HCT116 (cell line): ENCODE data around the gene SYNE3. TPM values are rescaled to one million over a fixed set of nuclear protein-coding genes. Genes with fewer than 3 reads are reported as not detected.

Experiments used
- ATAC-seq: fragments of 200-7000 bp; cut with Tn5 transposase; 2 replicates; pipeline ENCODE4 v1.9.1; 2020; ENCODE audit warnings: mild to moderate bottlenecking, moderate library complexity
- BruUV-seq: library from RNA; stranded (reverse); fragments of 400-500 nt; replicated peaks from 2 replicates; lab custom pipeline; 2021; lab: Mats Ljungman, UMichigan
- CTCF ChIA-PET: fragments of 300-600 bp; sonication (Branson Sonifier 250); formaldehyde crosslinking; loops from one replicate; lab custom pipeline; 2021; ENCODE audit warnings: antibody characterized with exemption; lab: Charles Lee
- POLR2A ChIA-PET: fragments of 300-600, 350-600 bp; sonication (Branson Sonifier 250); formaldehyde crosslinking; loops from one replicate; lab custom pipeline; 2021; ENCODE audit warnings: antibody characterized with exemption; lab: Charles Lee
- RAD21 ChIA-PET, 2 experiments: fragments of 300-600 bp; sonication (Branson Sonifier 250); formaldehyde crosslinking; loops; one replicate each; lab custom pipeline; 2023; ENCODE audit warnings: low total read pairs in 2 of 2; ENCODE audit not compliant: uncharacterized antibody in 2 of 2, unreplicated experiment in 2 of 2, low non-redundant PET in 1 of 2; lab: Charles Lee
- DNase-seq: peaks from one replicate; pipeline ENCODE4 v3.0.0-alpha.2; 2010; ENCODE audit warnings: low read depth, low spot score
- H2AFZ ChIP-seq: fragments of 200-600 bp; shearing (Covaris generic), sonication (generic); 2 replicates; pipeline ENCODE4 v1.6.1; 2017; ENCODE audit warnings: low read depth, mixed run types, mixed read lengths, antibody characterized with exemption, low read length; ENCODE audit not compliant: poor library complexity, severe bottlenecking
- H3K27ac ChIP-seq: 2 replicates; pipeline ENCODE4 v1.5.1; 2012; ENCODE audit warnings: low read depth, low read length
- H3K27me3 ChIP-seq: fragments of 200-600 bp; sonication (generic); 2 replicates; pipeline ENCODE4 v1.6.1; 2016; ENCODE audit warnings: mixed run types, low read length, mixed read lengths; ENCODE audit not compliant: insufficient read depth
- H3K36me3 ChIP-seq, 2 experiments: fragments of 200-500 bp in 1 of 2; fragments of 200-600 bp in 1 of 2; sonication (Bioruptor generic) in 1 of 2; sonication (generic) in 1 of 2; 2 replicates each; pipeline versions ENCODE4 v1.5.1 to v1.6.1; 2014 to 2016; ENCODE audit warnings: low read length in 2 of 2, inconsistent platforms in 1 of 2, mixed read lengths in 1 of 2, mixed run types in 1 of 2; ENCODE audit not compliant: insufficient read depth in 2 of 2, control insufficient read depth in 1 of 2
- H3K4me1 ChIP-seq, 2 experiments: fragments of 200-600 bp in 1 of 2; sonication (generic) in 1 of 2; 2 replicates each; pipeline versions ENCODE4 v1.5.1 to v1.6.1; 2012 to 2017; ENCODE audit warnings: low read length in 2 of 2, inconsistent platforms in 1 of 2, mild to moderate bottlenecking in 1 of 2, mixed read lengths in 1 of 2, mixed run types in 1 of 2, moderate library complexity in 1 of 2; ENCODE audit not compliant: insufficient read depth in 2 of 2, control insufficient read depth in 1 of 2
- H3K4me2 ChIP-seq: fragments of 200-600 bp; sonication (generic); 2 replicates; pipeline ENCODE4 v1.6.1; 2017; ENCODE audit warnings: mixed run types, low read length, mixed read lengths
- H3K4me3 ChIP-seq, 2 experiments: fragments of 200-600 bp in 1 of 2; sonication (generic) in 1 of 2; replicated peaks in 1 of 2; 2 replicates each; pipeline ENCODE4 v1.5.1; 2011 to 2016; ENCODE audit warnings: low read length in 2 of 2, control low read depth in 1 of 2, low read depth in 1 of 2, mild to moderate bottlenecking in 1 of 2, mixed read lengths in 1 of 2, mixed run types in 1 of 2
- H3K79me2 ChIP-seq: fragments of 200-600 bp; sonication (generic); 2 replicates; pipeline ENCODE4 v1.6.1; 2017; ENCODE audit warnings: mild to moderate bottlenecking, mixed run types, low read length, moderate library complexity, mixed read lengths; ENCODE audit not compliant: insufficient read depth
- H3K9ac ChIP-seq: fragments of 200-600 bp; sonication (generic); 2 replicates; pipeline ENCODE4 v1.6.1; 2016; ENCODE audit warnings: low read length, mixed read lengths
- H3K9me2 ChIP-seq: fragments of 200-600 bp; sonication (generic), shearing (Covaris generic); 2 replicates; pipeline ENCODE4 v1.6.1; 2017; ENCODE audit warnings: mixed run types, mild to moderate bottlenecking, moderate library complexity; ENCODE audit not compliant: insufficient read depth
- H3K9me3 ChIP-seq, 2 experiments: fragments of 200-500 bp in 1 of 2; fragments of 200-600 bp in 1 of 2; sonication (Bioruptor generic) in 1 of 2; sonication (generic) in 1 of 2; 2 replicates each; pipeline ENCODE4 v1.6.1; 2014 to 2017; ENCODE audit warnings: low read length in 2 of 2, mixed read lengths in 2 of 2, inconsistent platforms in 1 of 2, low read depth in 1 of 2, mild to moderate bottlenecking in 1 of 2, mixed run types in 1 of 2, moderate library complexity in 1 of 2; ENCODE audit not compliant: control insufficient read depth in 1 of 2, insufficient read depth in 1 of 2
- H4K20me1 ChIP-seq: fragments of 200-600 bp; sonication (generic), shearing (Covaris generic); 2 replicates; pipeline ENCODE4 v1.6.1; 2017; ENCODE audit warnings: mixed run types, mild to moderate bottlenecking, moderate library complexity; ENCODE audit not compliant: insufficient read depth
- ATF3 ChIP-seq: IDR thresholded peaks from 2 replicates; pipeline ENCODE4 v1.6.1; 2012
- ELF1 ChIP-seq: IDR thresholded peaks from 2 replicates; pipeline ENCODE4 v1.6.1; 2012; ENCODE audit warnings: low read depth, borderline replicate concordance
- EZH2 ChIP-seq: fragments of 200-600 bp; sonication (generic); IDR thresholded peaks from 2 replicates; pipeline ENCODE4 v1.6.1; 2017; ENCODE audit warnings: antibody characterized with exemption, mixed run types
- EZH2phosphoT487 ChIP-seq: fragments of 200-600 bp; IDR thresholded peaks from 2 replicates; pipeline ENCODE4 v1.6.1; 2018; ENCODE audit warnings: antibody characterized with exemption, borderline replicate concordance
- FOSL1 ChIP-seq: IDR thresholded peaks from 2 replicates; pipeline ENCODE4 v1.6.1; 2012; ENCODE audit warnings: low read depth
- JUND ChIP-seq: IDR thresholded peaks from 2 replicates; pipeline ENCODE4 v1.6.1; 2012
- POLR2A ChIP-seq: IDR thresholded peaks from 2 replicates; pipeline ENCODE4 v1.7.0; 2011; ENCODE audit warnings: borderline replicate concordance; ENCODE audit not compliant: insufficient read depth, insufficient read length; ENCODE audit errors: extremely low read depth
- POLR2AphosphoS5 ChIP-seq: IDR thresholded peaks from 2 replicates; pipeline ENCODE4 v1.6.1; 2011; ENCODE audit warnings: mild to moderate bottlenecking, low read depth, low read length, moderate library complexity
- SIN3A ChIP-seq: IDR thresholded peaks from 2 replicates; pipeline ENCODE4 v1.6.1; 2012; ENCODE audit warnings: low read depth
- SP1 ChIP-seq: IDR thresholded peaks from 2 replicates; pipeline ENCODE4 v1.6.1; 2012; ENCODE audit warnings: low read depth
- TCF7L2 ChIP-seq: IDR thresholded peaks from 2 replicates; pipeline ENCODE4 v1.7.0; 2011; ENCODE audit warnings: borderline replicate concordance, inconsistent platforms; ENCODE audit not compliant: insufficient read depth, insufficient read length; ENCODE audit errors: extremely low read depth
- YY1 ChIP-seq: IDR thresholded peaks from 2 replicates; pipeline ENCODE4 v1.6.1; 2011; ENCODE audit warnings: low read length, low read depth, moderate library complexity, mild to moderate bottlenecking; ENCODE audit not compliant: insufficient replicate concordance; ENCODE audit errors: extremely low read depth
- ZFX ChIP-seq: fragments of 450-650 bp; IDR thresholded peaks from 2 replicates; pipeline ENCODE4 v1.6.1; 2017
- intact Hi-C: fragments of 100-400 bp; cut with micrococcal nuclease; formaldehyde crosslinking; loops from 2 replicates; pipeline ENCODE4 v1.10.0; 2022
- total RNA-seq: library from RNA; stranded (reverse); gene quantifications from one replicate; pipeline ENCODE4 v1.2.1, GENCODE V29; 2021; ENCODE audit not compliant: unreplicated experiment
- TF ChIP-seq, protein P1 (sequence below): IDR thresholded peaks from 2 replicates; pipeline ENCODE4 v1.6.1; 2011; ENCODE audit warnings: mild to moderate bottlenecking, low read length, moderate library complexity; ENCODE audit not compliant: insufficient replicate concordance; ENCODE audit errors: extremely low read depth
- TF ChIP-seq, protein P2 (sequence below): IDR thresholded peaks from 2 replicates; pipeline ENCODE4 v1.6.1; 2012
- TF ChIP-seq, protein P3 (sequence below), 3 experiments: fragments of 200-600 bp in 1 of 3; sonication (generic) in 1 of 3; IDR thresholded peaks in 2 of 3; conservative IDR thresholded peaks in 1 of 3; 2 replicates each; pipeline ENCODE4 v1.5.1; 2012 to 2017; ENCODE audit warnings: low read depth in 2 of 3, low read length in 2 of 3, antibody characterized with exemption in 1 of 3, borderline replicate concordance in 1 of 3, control low read depth in 1 of 3, mild to moderate bottlenecking in 1 of 3, mixed read lengths in 1 of 3, mixed run types in 1 of 3, moderate library complexity in 1 of 3; ENCODE audit not compliant: insufficient read depth in 1 of 3

Gene SYNE3
- total RNA-seq, 1 experiment from 2014 or later, result 3.6 TPM

GRCh38 chr14:95525999-95526398, 9.5 kb upstream of the SYNE3 start:
- no peak overlapping the region; the same call in 1 of the 2 replicates for H3K9ac ChIP-seq
- CTCF ChIA-PET, result interaction anchor here (1.4 to 1.7 kb wide), 2 partner anchors 8 to 65 kb away, joined by 5 to 13 read pairs; no protein-coding TSS in a partner anchor
- no peaks in the 10 kb centered on the region for H3K9me2 ChIP-seq
- POLR2A ChIA-PET, result interaction anchor here (0.6 kb wide), 1 partner anchor 887 kb away, joined by 4 read pairs; no protein-coding TSS in a partner anchor
- no peaks in the 10 kb centered on the region for H3K27me3 ChIP-seq
- no peaks in the 10 kb centered on the region for H3K9me3 ChIP-seq
- H3K79me2 ChIP-seq, result peaks cover 22% of the 10 kb centered on the region
- RAD21 ChIA-PET, result interaction anchor here (0.8 to 1.5 kb wide), 2 partner anchors 84 to 914 kb away, joined by 3 to 4 read pairs; partner anchors contain the start of gene SERPINA3 (in 1 of the 2)
- no peaks in the 10 kb centered on the region; a peak in 1 of 4 replicates for H3K36me3 ChIP-seq
- intact Hi-C loops, result no loop called here
- no peak for ATAC-seq
- no TSS peak for BruUV-seq
- H3K27ac ChIP-seq, result no peak overlapping the region
- no peak overlapping the region for H3K4me2 ChIP-seq
- no peaks in the 10 kb centered on the region; the same call in 1 of the 2 replicates for H4K20me1 ChIP-seq
- TF ChIP-seq EZH2 (no peak), FOSL1 (no peak), JUND (no peak), SP1 (no peak), ZFX (no peak), POLR2A (no peak), SIN3A (no peak), POLR2AphosphoS5 (no peak), YY1 (no peak), ELF1 (no peak), ATF3 (no peak), TCF7L2 (no peak), EZH2phosphoT487 (no peak)
- TF ChIP-seq, protein P1, sequence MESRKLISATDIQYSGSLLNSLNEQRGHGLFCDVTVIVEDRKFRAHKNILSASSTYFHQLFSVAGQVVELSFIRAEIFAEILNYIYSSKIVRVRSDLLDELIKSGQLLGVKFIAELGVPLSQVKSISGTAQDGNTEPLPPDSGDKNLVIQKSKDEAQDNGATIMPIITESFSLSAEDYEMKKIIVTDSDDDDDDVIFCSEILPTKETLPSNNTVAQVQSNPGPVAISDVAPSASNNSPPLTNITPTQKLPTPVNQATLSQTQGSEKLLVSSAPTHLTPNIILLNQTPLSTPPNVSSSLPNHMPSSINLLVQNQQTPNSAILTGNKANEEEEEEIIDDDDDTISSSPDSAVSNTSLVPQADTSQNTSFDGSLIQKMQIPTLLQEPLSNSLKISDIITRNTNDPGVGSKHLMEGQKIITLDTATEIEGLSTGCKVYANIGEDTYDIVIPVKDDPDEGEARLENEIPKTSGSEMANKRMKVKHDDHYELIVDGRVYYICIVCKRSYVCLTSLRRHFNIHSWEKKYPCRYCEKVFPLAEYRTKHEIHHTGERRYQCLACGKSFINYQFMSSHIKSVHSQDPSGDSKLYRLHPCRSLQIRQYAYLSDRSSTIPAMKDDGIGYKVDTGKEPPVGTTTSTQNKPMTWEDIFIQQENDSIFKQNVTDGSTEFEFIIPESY, result no peak
- TF ChIP-seq, protein P2, sequence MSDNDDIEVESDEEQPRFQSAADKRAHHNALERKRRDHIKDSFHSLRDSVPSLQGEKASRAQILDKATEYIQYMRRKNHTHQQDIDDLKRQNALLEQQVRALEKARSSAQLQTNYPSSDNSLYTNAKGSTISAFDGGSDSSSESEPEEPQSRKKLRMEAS, result no peak
- TF ChIP-seq, protein P3, sequence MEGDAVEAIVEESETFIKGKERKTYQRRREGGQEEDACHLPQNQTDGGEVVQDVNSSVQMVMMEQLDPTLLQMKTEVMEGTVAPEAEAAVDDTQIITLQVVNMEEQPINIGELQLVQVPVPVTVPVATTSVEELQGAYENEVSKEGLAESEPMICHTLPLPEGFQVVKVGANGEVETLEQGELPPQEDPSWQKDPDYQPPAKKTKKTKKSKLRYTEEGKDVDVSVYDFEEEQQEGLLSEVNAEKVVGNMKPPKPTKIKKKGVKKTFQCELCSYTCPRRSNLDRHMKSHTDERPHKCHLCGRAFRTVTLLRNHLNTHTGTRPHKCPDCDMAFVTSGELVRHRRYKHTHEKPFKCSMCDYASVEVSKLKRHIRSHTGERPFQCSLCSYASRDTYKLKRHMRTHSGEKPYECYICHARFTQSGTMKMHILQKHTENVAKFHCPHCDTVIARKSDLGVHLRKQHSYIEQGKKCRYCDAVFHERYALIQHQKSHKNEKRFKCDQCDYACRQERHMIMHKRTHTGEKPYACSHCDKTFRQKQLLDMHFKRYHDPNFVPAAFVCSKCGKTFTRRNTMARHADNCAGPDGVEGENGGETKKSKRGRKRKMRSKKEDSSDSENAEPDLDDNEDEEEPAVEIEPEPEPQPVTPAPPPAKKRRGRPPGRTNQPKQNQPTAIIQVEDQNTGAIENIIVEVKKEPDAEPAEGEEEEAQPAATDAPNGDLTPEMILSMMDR (IDR thresholded peaks at IDR 0.05 in 2 of 3, conservative IDR thresholded peaks at IDR 0.05 in 1 of 3; ENCODE audit: borderline replicate concordance in 1 of 3, insufficient read depth in 1 of 3, low read depth in 2 of 3, low read length in 2 of 3), result no peak
- no peak for DNase-seq
- peaks cover 21 to 62% of the 10 kb centered on the region in 2 experiments for H3K4me1 ChIP-seq
- no peak overlapping the region for H3K4me3 ChIP-seq
- no peak overlapping the region for H2AFZ ChIP-seq
